AG09309 (cell line): ENCODE results near the gene FAM216B.

Source experiments
- DNase-seq: peaks from one replicate; pipeline ENCODE4 v3.0.0-alpha.2; 2010; ENCODE audit warnings: low read depth
- H3K4me3 ChIP-seq: 2 replicates; pipeline ENCODE4 v1.5.1; 2011; ENCODE audit warnings: mild to moderate bottlenecking, low read depth, low read length, moderate library complexity; ENCODE audit not compliant: control insufficient read depth
- TF ChIP-seq, protein P1 (sequence below): IDR thresholded peaks from 2 replicates; pipeline ENCODE4 v1.5.1; 2011; ENCODE audit warnings: mild to moderate bottlenecking, low read depth, low read length, inconsistent platforms; ENCODE audit not compliant: insufficient read depth, control insufficient read depth; ENCODE audit errors: missing control alignments

The FAM216B gene

DNA sequence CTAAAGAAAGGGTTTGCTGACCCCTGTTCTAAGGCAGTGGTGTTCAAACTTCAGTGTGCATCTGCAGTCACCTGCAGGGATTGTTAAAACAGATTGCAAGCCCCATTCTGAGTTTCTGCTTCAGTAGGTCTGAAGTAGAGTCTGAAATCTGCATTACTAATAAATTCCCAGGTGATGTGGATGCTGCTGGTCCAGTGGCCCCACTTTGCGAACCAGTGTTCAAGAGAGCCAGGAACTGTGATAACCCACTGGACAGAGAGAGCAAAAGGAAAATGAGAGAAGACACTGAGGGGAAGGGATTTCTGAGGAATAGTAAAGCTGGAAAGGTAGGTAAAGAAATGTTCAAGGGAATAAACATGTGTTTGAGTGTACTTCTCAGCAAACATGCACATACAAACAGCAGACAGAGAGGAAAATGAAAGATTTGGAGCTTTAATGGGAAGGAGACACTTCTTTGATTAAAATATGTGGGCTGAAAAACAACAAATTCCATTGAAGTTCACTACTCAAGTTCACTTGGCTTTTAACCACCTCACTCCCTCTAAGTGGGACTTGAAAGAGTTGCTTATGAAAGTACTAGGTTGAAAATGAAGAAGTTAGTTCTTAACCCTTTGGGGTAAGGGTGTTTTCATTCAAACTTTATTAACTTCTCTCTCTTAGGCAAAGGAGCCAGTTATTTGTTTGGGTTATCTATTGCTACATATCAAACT, 26.4 kb upstream of the FAM216B start:
- H3K4me3 ChIP-seq: no peak overlapping the region
- DNase-seq: no peak
- TF ChIP-seq, protein P1, sequence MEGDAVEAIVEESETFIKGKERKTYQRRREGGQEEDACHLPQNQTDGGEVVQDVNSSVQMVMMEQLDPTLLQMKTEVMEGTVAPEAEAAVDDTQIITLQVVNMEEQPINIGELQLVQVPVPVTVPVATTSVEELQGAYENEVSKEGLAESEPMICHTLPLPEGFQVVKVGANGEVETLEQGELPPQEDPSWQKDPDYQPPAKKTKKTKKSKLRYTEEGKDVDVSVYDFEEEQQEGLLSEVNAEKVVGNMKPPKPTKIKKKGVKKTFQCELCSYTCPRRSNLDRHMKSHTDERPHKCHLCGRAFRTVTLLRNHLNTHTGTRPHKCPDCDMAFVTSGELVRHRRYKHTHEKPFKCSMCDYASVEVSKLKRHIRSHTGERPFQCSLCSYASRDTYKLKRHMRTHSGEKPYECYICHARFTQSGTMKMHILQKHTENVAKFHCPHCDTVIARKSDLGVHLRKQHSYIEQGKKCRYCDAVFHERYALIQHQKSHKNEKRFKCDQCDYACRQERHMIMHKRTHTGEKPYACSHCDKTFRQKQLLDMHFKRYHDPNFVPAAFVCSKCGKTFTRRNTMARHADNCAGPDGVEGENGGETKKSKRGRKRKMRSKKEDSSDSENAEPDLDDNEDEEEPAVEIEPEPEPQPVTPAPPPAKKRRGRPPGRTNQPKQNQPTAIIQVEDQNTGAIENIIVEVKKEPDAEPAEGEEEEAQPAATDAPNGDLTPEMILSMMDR: no peak

DNA sequence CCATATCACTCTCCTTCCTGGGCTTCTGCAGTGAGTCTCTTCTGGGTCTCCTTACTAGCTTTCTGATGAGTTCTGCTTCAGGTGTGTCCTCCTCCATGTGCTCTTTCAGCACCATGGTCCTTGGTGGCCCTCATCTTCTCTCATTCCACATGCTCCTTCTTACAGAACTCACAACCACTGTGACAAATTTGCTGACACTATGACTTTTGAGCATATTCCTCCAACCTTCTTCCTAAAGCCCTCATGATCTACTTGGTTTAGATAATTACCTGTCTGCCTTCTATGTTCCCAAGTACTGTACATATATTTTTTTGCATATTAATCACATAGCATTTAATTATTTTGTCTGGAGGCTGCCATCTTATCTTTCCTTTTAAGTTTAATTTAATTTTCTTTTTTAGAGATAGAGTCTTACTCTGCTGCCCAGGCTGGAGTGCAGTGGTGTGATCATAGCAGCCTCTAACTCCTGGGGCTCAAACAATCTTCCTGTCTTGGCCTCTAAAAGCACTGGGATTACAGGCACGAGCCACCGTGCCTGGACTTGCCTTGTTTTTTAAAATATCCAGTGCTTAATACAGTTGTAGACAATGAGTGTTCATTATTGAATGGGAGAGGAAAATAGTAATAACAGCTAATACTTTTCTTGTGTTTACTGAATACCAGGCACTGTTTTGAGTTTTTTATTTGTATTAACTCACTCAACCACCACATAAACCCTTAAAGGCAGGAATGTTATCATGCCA, 23.5 kb upstream of the FAM216B start:
- TF ChIP-seq, protein P1: no peak
- H3K4me3 ChIP-seq: no peak overlapping the region
- DNase-seq: no peak

GRCh38 chr13:42758515-42758914, 22.9 kb upstream of the FAM216B start:
- H3K4me3 ChIP-seq: no peak overlapping the region
- TF ChIP-seq, protein P1: no peak
- no peak for DNase-seq

DNA sequence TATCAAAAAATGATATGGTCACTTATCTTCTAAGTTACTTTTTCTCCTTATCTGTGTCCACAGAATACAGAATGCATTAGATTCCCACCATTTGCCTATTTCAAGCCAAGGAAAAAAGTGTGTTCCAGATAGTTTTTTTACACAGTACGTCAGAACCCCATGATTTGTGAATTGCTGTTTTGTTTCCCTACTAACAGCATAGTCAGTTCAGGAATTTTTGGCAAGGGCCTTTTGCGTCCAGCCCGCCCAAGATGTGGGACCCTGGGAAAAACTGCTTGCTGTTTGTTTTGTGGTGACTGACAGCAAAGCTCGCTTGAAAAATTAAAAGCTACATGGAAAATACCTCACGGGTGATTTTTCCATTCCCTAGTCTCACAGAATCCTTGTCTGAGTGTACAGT, 20.4 kb upstream of the FAM216B start:
- no peak overlapping the region for H3K4me3 ChIP-seq
- DNase-seq: no peak
- TF ChIP-seq, protein P1: no peak

GRCh38 chr13:42762251-42762650, 19.1 kb upstream of the FAM216B start:
- DNase-seq: no peak
- H3K4me3 ChIP-seq: no peak overlapping the region
- TF ChIP-seq, protein P1: no peak

GRCh38 chr13:42762917-42763316, 18.5 kb upstream of the FAM216B start:
- no peak for DNase-seq
- H3K4me3 ChIP-seq: no peak overlapping the region
- TF ChIP-seq, protein P1: no peak
